Measurements from ENCODE around the gene DISP3.

DISP3 gene

DNA sequence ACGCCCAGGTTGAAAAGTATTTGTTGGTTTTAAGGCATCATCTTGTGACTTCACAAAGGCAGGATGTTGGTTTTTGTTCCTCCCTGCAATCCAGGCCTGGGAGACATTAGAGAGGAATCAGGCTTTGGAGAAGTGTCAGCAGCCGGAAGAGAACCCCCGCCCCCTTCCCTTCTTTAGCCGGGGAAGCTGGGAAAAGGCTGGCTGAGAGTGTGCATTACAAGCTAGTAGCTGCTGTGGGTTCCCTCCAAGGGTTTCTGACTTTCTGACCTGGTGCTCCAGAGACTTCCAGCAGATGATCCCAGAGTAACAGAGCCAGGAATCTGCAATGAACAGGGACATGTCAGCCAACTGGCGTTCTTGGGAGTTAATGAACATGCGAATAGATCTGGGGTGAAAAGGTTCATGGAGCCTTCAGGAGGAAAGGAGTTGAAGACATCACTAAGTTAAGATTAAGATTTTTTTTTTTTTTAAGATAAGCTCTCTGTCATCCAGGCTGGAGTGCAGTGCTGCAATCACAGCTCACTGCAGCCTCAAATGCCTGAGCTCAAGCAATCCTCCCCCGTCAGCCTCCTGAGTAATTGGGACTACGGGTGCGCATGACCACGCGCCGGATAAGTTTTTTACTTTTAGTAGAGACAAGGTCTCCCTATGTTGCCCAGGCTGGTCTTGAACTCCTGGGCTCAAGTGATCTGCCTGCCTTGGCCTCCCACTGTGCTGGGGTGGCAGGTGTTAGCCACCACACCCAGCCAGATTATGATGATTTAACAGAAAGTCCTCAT, 7.5 kb downstream of the DISP3 start:
- Histone ChIP-seq H3K4me2 (peak overlapping the region in 2 of 11 experiments; percentile 23 to 26; a peak in 2 of 22 replicates), H3K4me3 (no peak overlapping the region), H3K27ac (no peak overlapping the region), H3K9me3 (replicated peaks in 1 of 11) (no peaks in the 10 kb centered on the region), H3K27me3 (peaks cover 0 to 21% (median 4%) of the 10 kb centered on the region in 11 experiments; a peak in 7 of 22 replicates), H3K36me3 (no peaks in the 10 kb centered on the region), H4K20me1 (peaks cover 0 to 71% (median 23%) of the 10 kb centered on the region in 11 experiments; a peak in 14 of 22 replicates), H3K4me1 (peaks cover 6 to 28% (median 22%) of the 10 kb centered on the region in 10 experiments; a peak in 18 of 20 replicates), H3K9ac (no peak overlapping the region)
- TF ChIP-seq Cebpa-rat (IDR thresholded peaks at IDR 0.05): no peak

DNA sequence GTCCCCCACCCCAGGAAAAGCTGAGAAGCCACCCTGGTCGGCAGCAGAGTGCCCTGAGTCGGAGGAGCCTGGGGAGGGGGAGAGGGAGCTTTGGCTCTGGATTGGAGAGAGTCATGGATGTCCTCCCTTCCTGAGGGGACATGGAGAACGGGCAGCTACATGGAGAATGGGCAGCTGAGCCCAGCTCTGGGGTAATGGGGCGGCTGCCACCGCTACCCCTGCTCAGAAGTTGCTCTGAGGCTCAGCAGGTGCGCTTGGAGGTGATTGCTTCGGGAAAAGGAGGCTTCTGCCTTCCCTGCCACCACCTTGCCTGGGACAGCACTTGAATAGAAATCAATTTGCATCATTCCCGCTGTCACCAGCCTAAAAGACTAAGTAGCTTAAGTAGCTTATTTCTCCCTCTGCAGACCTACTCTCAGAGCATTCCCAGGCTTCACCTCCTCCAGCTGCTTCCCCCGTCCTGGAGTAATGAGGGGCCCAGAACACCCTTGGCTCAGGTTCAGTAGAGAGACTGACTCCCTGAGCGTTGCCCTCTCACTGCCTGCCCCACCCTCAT, 8.3 kb downstream of the DISP3 start:
- H4K20me1 ChIP-seq: peaks cover 0 to 67% (median 22%) of the 10 kb centered on the region in 11 experiments; a peak in 14 of 22 replicates
- TF ChIP-seq Cebpa-rat (IDR thresholded peaks at IDR 0.05): no peak

DNA sequence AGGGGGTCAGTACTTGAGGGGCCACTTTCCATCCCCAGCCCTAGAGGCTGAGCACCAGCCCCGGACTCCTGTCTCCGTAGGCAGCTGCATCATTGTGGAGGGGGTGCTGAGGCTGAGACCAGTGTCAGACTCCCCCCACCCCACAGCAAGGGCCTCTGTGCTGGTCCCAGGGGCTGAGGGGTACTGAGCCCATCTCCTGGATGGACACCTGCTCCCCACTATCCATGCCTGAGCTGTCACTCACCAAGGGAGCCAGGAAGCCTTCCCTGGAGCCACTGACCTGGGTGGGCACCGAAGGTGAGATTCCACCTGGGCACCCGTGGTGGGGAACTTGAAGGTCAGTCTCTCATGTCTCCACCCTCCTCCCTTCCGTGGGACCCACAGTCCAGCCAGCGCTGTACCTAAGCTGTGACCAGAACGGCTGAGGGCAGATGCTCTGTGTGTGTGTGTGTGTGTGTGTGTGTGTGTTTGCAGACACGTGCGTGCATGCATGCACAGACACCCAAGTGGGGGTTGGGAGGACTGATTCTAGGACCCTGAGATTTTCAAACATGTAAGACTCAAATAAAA, 9.3 kb downstream of the DISP3 start:
- Histone ChIP-seq H3K9me3 (replicated peaks in 1 of 11) (peaks cover 0 to under 1% (median 0%) of the 10 kb centered on the region in 11 experiments; a peak in 2 of 22 replicates), H3K36me3 (no peaks in the 10 kb centered on the region), H4K20me1 (peaks cover 0 to 60% (median 14%) of the 10 kb centered on the region in 11 experiments; a peak in 14 of 22 replicates), H3K4me2 (no peak overlapping the region), H3K27me3 (peaks cover 0 to 8% (median 0%) of the 10 kb centered on the region in 11 experiments; a peak in 2 of 22 replicates), H3K27ac (no peak overlapping the region), H3K4me3 (no peak overlapping the region), H3K9ac (no peak overlapping the region), H3K4me1 (peaks cover 6 to 28% (median 22%) of the 10 kb centered on the region in 10 experiments; a peak in 18 of 20 replicates)
- no peak for TF ChIP-seq Cebpa-rat (IDR thresholded peaks at IDR 0.05)

More for the DNA sequence above, 8.3 kb downstream of the DISP3 start:
- Histone ChIP-seq H3K4me1 (peaks cover 6 to 28% (median 22%) of the 10 kb centered on the region in 10 experiments; a peak in 18 of 20 replicates), H3K4me2 (no peak overlapping the region), H3K9ac (no peak overlapping the region), H3K4me3 (no peak overlapping the region), H3K27me3 (peaks cover 0 to 17% (median 0%) of the 10 kb centered on the region in 11 experiments; a peak in 7 of 22 replicates), H3K36me3 (no peaks in the 10 kb centered on the region), H3K27ac (no peak overlapping the region), H3K9me3 (replicated peaks in 1 of 11) (no peaks in the 10 kb centered on the region)

DNA sequence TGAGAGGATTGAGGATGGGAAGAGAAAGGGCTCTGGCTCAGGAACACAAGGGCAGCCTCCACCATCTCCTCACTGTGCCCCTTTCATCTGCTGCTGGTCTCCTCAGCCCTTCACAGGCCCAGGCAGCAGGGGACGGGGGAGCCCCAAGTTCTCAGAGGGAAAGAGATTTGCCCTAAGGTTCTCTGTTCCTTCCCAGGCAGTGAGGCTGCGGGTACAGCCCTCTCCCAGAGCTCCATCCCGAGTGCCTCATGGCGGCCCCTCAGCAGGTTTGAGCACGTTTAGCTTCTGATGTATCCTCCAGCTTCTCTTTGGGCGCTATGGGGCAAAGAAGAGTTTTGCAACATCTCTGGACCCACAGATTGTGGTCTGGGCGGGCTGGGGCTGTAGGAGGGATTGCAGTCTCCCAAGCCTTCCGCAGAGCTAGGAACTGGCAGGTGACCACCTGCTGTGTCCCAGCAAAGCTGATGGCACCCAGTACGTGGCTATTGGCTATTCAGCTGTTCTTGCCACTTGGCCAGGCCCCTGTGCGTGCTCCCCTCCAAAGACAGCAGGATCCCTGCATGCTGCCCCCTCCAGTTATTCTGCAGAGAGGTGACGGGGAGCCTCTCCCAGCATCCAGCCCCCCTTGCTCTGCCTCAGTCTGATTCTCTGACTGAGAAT, 10.1 kb downstream of the DISP3 start:
- Histone ChIP-seq H3K4me1 (peaks cover 6 to 21% (median 16%) of the 10 kb centered on the region in 10 experiments; a peak in 18 of 20 replicates), H3K9me3 (replicated peaks in 1 of 11) (peaks cover 0 to 8% (median 4%) of the 10 kb centered on the region in 11 experiments; a peak in 6 of 22 replicates), H3K27me3 (peaks cover 0 to 8% (median 0%) of the 10 kb centered on the region in 11 experiments; a peak in 1 of 22 replicates), H3K9ac (no peak overlapping the region), H4K20me1 (peaks cover 0 to 52% (median 13%) of the 10 kb centered on the region in 11 experiments; a peak in 14 of 22 replicates), H3K36me3 (no peaks in the 10 kb centered on the region), H3K4me3 (no peak overlapping the region), H3K27ac (no peak overlapping the region), H3K4me2 (no peak overlapping the region)
- no peak for TF ChIP-seq Cebpa-rat (IDR thresholded peaks at IDR 0.05)

DNA sequence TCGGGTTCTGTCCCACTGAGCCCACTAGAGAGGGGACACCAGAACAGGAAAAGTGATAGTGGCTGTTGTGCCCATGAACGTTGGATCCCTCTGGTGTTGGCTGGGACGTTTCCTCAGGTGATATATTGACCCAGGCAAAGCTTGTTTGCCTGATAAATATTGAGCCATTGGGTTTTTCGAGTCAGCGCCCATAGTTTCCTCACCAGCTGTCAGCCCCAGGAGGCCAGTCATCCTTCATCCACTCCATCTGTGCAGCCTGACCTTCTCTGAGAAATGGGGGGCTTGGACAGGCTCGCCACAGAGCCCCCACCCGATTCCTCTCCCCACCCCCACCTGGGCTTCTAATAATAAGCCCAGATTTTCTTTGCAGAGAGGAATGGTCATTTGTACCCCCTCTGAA, 13.3 kb downstream of the DISP3 start:
- peaks cover 0 to 26% (median 0%) of the 10 kb centered on the region in 11 experiments; a peak in 10 of 22 replicates for H4K20me1 ChIP-seq

DNA sequence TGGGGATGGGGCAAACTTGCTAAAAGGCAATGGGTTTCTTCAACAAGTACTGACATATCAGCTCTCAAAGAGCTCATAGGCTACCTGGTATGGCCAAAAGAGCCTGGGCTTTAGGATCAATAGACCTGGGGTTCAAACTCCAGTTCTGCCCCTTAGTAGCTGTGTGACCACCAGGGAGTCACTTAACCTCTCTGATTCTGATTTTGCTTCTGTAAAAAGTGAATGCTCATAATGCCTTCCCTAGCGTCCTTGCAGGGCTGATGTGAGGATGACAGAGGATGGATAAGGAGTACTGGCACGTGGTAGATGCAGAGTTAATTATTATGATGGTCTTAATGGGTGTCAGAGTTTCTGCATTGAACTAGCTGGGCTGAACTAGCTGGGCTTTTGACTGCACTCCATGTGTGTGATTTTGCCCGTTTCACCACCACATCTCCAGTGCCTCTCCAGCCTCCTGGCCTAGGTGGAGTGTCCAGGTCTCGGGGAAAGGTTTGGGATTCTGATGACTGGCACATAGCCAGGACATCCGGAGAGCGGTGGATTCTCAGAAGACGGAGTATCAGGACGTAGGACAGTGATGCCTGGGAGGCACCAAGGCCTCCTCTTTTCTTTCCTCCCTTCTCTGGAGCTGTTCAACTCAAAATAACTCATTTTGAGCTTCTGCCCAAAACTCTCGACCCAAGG, 15.2 kb downstream of the DISP3 start:
- H3K9me3 ChIP-seq (replicated peaks in 1 of 11): peaks cover 0 to 8% (median 4%) of the 10 kb centered on the region in 11 experiments; a peak in 6 of 22 replicates
- no peaks in the 10 kb centered on the region for H3K36me3 ChIP-seq
- H3K9ac ChIP-seq: no peak overlapping the region
- no peaks in the 10 kb centered on the region for H3K27me3 ChIP-seq
- H4K20me1 ChIP-seq: peaks cover 0 to 15% (median 0%) of the 10 kb centered on the region in 11 experiments; a peak in 5 of 22 replicates
- H3K4me2 ChIP-seq: no peak overlapping the region
- no peak overlapping the region for H3K4me3 ChIP-seq
- no peak overlapping the region for H3K27ac ChIP-seq
- H3K4me1 ChIP-seq: no peaks in the 10 kb centered on the region
- TF ChIP-seq Cebpa-rat (IDR thresholded peaks at IDR 0.05): no peak

More for the DNA sequence above, 13.3 kb downstream of the DISP3 start:
- no peak for TF ChIP-seq Cebpa-rat (IDR thresholded peaks at IDR 0.05)
- no peaks in the 10 kb centered on the region for H3K4me1 ChIP-seq
- no peak overlapping the region for H3K9ac ChIP-seq
- H3K27ac ChIP-seq: no peak overlapping the region
- no peak overlapping the region for H3K4me3 ChIP-seq
- no peaks in the 10 kb centered on the region for H3K36me3 ChIP-seq
- H3K27me3 ChIP-seq: 0 out of 22 replicates have a peak, but pooled peaks cover 0 to under 1% (median 0%) of the 10 kb centered on the region in 11 experiments
- peaks cover 0 to 8% (median 4%) of the 10 kb centered on the region in 11 experiments; a peak in 6 of 22 replicates for H3K9me3 ChIP-seq (replicated peaks in 1 of 11)
- H3K4me2 ChIP-seq: no peak overlapping the region

DNA sequence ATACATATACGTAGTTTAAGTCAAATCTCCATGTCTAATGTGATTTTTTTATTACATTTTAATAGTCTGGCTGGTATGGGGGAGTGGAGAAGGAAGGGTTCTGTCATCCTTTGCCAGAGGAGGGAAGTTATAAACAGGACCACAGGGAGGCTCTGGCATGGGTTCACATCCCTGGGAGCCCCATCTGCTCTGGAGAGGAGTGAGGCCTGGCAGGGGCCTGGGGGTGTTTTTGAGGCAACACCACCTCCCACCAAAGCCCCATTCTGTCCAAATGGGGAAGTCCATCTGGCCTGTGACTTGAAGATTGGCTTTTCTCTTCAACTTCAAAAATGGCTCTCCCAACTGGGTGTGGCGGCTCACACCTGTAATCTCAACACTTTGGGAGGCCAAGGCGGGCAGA, 15.8 kb downstream of the DISP3 start:
- no peak overlapping the region for H3K27ac ChIP-seq
- H3K4me3 ChIP-seq: no peak overlapping the region
- H3K9me3 ChIP-seq (replicated peaks in 1 of 11): peaks cover 0 to 8% (median 4%) of the 10 kb centered on the region in 11 experiments; a peak in 6 of 22 replicates
- H3K36me3 ChIP-seq: no peaks in the 10 kb centered on the region
- no peaks in the 10 kb centered on the region for H3K27me3 ChIP-seq
- no peak for TF ChIP-seq Cebpa-rat (IDR thresholded peaks at IDR 0.05)
- H3K4me1 ChIP-seq: no peaks in the 10 kb centered on the region
- H4K20me1 ChIP-seq: peaks cover 0 to 9% (median 0%) of the 10 kb centered on the region in 11 experiments; a peak in 5 of 22 replicates
- no peak overlapping the region for H3K9ac ChIP-seq
- H3K4me2 ChIP-seq: no peak overlapping the region

DNA sequence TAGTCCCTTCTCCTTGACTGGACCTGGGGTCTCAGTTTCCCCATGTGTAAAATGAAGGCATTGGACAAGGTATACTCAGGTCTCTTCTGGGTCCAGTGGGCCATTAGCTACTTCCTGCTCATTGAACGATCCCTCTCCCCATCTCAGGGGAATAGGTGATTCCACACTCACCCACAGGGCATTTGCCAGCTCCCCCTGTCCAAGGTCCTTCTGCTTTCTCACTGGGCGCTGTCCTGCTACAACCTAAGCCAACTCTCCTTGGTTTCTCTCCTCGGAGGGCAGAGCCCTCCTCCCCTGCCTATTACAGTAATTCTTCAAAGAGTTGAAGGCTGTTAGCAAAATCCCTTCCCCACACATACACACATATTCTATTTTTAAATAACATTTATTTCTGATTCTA, 16.6 kb downstream of the DISP3 start:
- peaks cover 0 to 8% (median 4%) of the 10 kb centered on the region in 11 experiments; a peak in 6 of 22 replicates for H3K9me3 ChIP-seq (replicated peaks in 1 of 11)
- H4K20me1 ChIP-seq: peaks cover 0 to 8% (median 0%) of the 10 kb centered on the region in 11 experiments; a peak in 6 of 22 replicates
- H3K36me3 ChIP-seq: no peaks in the 10 kb centered on the region
- no peak overlapping the region for H3K4me2 ChIP-seq
- no peak overlapping the region for H3K9ac ChIP-seq
- no peaks in the 10 kb centered on the region for H3K4me1 ChIP-seq
- no peak for TF ChIP-seq Cebpa-rat (IDR thresholded peaks at IDR 0.05)
- no peak overlapping the region for H3K27ac ChIP-seq
- no peaks in the 10 kb centered on the region for H3K27me3 ChIP-seq
- no peak overlapping the region for H3K4me3 ChIP-seq

Measured in BLaER1 treated with 17β-estradiol and CSF1 and Interleukin-3, amounts not matched to agents 10 nM and 100 nM (cell line).